ENCODE data around the gene PHOSPHO1. TPM values are rescaled to one million over a fixed set of nuclear protein-coding genes. Genes with fewer than 3 reads are reported as not detected.

Gene PHOSPHO1
- total RNA-seq, 1 donor from 2014 or later = not detected

GRCh38 chr17:49244839-49245238 is 14.3 kb upstream of the PHOSPHO1 start:
- DNase-seq (ENCODE audit: low read depth in 2 of 2) = no peak

GRCh38 chr17:49242813-49243212 is 12.2 kb upstream of the PHOSPHO1 start:
- no peak for DNase-seq (ENCODE audit: low read depth in 2 of 2)

GRCh38 chr17:49241692-49242397 is 11.3 kb upstream of the PHOSPHO1 start:
- no peak for DNase-seq (ENCODE audit: low read depth in 2 of 2)

- no peak for DNase-seq (ENCODE audit: low read depth in 2 of 2)
Measured at GRCh38 chr17:49241040-49241439, 10.5 kb upstream of the PHOSPHO1 start.

- no peak for DNase-seq (ENCODE audit: low read depth in 2 of 2)
Measured at GRCh38 chr17:49240619-49241018, 10.0 kb upstream of the PHOSPHO1 start.

- DNase-seq (ENCODE audit: low read depth in 2 of 2) = no peak
Measured at GRCh38 chr17:49239963-49240362, 9.4 kb upstream of the PHOSPHO1 start.

- DNase-seq (ENCODE audit: low read depth in 2 of 2) = no peak
Measured at GRCh38 chr17:49235896-49236295, 5.3 kb upstream of the PHOSPHO1 start.

- DNase-seq (ENCODE audit: low read depth in 2 of 2) = no peak
Measured at GRCh38 chr17:49234509-49235080, 4.0 kb upstream of the PHOSPHO1 start.

- DNase-seq (ENCODE audit: low read depth in 2 of 2) = no peak
Measured at GRCh38 chr17:49231563-49231894, 942 bp upstream of the PHOSPHO1 start.

- DNase-seq (ENCODE audit: low read depth in 2 of 2) = no peak
Measured at GRCh38 chr17:49229805-49230600, 584 bp downstream of the PHOSPHO1 start.

GRCh38 chr17:49229076-49229804 is 1.3 kb downstream of the PHOSPHO1 start:
- DNase-seq (ENCODE audit: low read depth in 2 of 2) = no peak

- DNase-seq (ENCODE audit: low read depth in 2 of 2) = peak; percentile 74 to 77
Measured at GRCh38 chr17:49227436-49228261, 2.9 kb downstream of the PHOSPHO1 start.

- no peak for DNase-seq (ENCODE audit: low read depth in 2 of 2)
Measured at GRCh38 chr17:49226771-49227435, 3.7 kb downstream of the PHOSPHO1 start.

GRCh38 chr17:49225554-49226236 is 4.9 kb downstream of the PHOSPHO1 start:
- DNase-seq (ENCODE audit: low read depth in 2 of 2) = no peak

GRCh38 chr17:49224997-49225337 is 5.6 kb downstream of the PHOSPHO1 start:
- DNase-seq (ENCODE audit: low read depth in 2 of 2) = no peak

- DNase-seq (ENCODE audit: low read depth in 2 of 2) = peak; percentile 26 to 49
Measured at GRCh38 chr17:49224198-49224996, 6.2 kb downstream of the PHOSPHO1 start.

GRCh38 chr17:49223517-49224197 is 6.9 kb downstream of the PHOSPHO1 start:
- DNase-seq (ENCODE audit: low read depth in 2 of 2) = peak; percentile 35 to 52

GRCh38 chr17:49223168-49223516 is 7.4 kb downstream of the PHOSPHO1 start:
- no peak for DNase-seq (ENCODE audit: low read depth in 2 of 2)

GRCh38 chr17:49219987-49220386 is 10.6 kb downstream of the PHOSPHO1 start:
- DNase-seq (ENCODE audit: low read depth in 2 of 2) = no peak
